ENCODE data around the gene SIK3. TPM values are rescaled to one million over a fixed set of nuclear protein-coding genes. Genes with fewer than 3 reads are reported as not detected.
"Not testable (repeated sequence)": the region's sequence is repeated elsewhere in the genome, so short reads cannot be mapped to it uniquely, and the experiment has no call there.

Gene SIK3
- total RNA-seq, 4 donors from 2014 or later: 31.7 to 56.1 (median 45.3) TPM

GRCh38 chr11:117055469-117055868 is 42.8 kb downstream of the SIK3 start:
- H3K27me3 ChIP-seq: no peaks in the 10 kb centered on the region
- no peaks in the 10 kb centered on the region for H3K9me3 ChIP-seq
- H3K36me3 ChIP-seq: no peaks in the 10 kb centered on the region
- no peak for ATAC-seq
- no peak overlapping the region for H3K4me3 ChIP-seq
- 79 to 83% methylated on average over 4 to 5 of the region's 5 CpGs for WGBS, 2 donors (ENCODE audit: low coverage in 1 of 2)
- no peak for TF ChIP-seq POLR2A (IDR thresholded peaks at IDR 0.05)
- no peak for TF ChIP-seq EP300 (IDR thresholded peaks at IDR 0.05)
- no peak for TF ChIP-seq CTCF (IDR thresholded peaks at IDR 0.05)
- no peak overlapping the region for H3K27ac ChIP-seq
- peaks cover 0 to 68% (median 5%) of the 10 kb centered on the region in 3 donors for H3K4me1 ChIP-seq

- WGBS, 2 donors (ENCODE audit: low coverage in 1 of 2): 75 to 100% methylated on average over 1 of the region's 1 CpG
- ATAC-seq: no peak
Measured at GRCh38 chr11:117054382-117054781, 43.8 kb downstream of the SIK3 start.

DNA sequence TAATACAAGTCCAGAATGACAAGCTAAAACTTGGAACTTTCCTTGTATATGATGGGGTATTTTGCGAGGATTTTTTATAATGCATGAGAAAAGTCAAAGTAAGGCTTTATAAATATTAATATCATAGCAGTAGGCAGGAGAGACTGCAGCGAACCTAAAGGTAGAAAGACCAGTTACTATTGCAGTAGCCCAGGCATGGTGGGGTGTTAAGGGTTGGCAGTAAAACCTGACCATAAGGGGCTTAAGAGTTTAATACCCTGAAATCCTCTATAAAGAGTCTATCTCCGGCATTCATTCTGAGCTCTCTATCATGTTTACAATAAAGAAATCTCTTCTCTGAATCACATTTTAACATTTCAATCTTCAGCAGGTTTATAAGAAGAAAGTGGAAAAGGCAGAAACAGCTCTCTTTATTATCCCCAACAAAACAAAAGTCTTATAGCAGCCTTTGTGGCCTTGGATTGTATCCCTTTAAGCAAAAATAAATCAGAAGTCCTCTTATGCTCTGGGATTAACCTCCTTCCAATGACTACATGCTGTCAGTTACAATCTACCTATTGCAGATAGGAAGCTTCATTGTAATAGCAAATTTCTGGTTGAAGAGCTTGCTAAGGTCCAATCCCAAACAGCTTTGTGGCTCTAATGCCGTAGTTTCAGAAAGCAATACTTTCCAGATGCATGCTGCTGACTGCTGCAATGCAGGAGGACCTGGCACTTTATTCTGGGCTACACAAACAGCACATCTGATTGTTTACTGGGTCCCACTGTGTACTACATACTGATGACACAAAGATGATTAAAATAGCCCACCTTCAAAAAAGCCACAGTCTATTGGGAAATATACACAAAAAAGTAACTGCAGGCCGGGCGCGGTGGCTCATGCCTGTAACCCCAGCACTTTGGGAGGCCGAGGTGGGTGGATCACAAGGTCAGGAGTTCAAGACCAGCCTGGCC is 45.8 kb downstream of the SIK3 start:
- H3K27me3 ChIP-seq: no peaks in the 10 kb centered on the region
- H3K4me1 ChIP-seq: peaks cover 0 to 38% (median 0%) of the 10 kb centered on the region in 3 donors
- no peak overlapping the region for H3K27ac ChIP-seq
- no peak for ATAC-seq
- no peak overlapping the region for H3K4me3 ChIP-seq
- TF ChIP-seq POLR2A (IDR thresholded peaks at IDR 0.05) (no peak), CTCF (IDR thresholded peaks at IDR 0.05) (no peak), EP300 (IDR thresholded peaks at IDR 0.05) (no peak), POLR2AphosphoS5 (IDR thresholded peaks at IDR 0.05) (no peak)
- H3K9me3 ChIP-seq: no peaks in the 10 kb centered on the region
- no peaks in the 10 kb centered on the region for H3K36me3 ChIP-seq
- WGBS, 2 donors (ENCODE audit: low coverage in 1 of 2): 79% methylated on average over 5 to 8 of the region's 8 CpGs

More at GRCh38 chr11:117054382-117054781, 43.8 kb downstream of the SIK3 start:
- H3K4me3 ChIP-seq: no peak overlapping the region
- no peaks in the 10 kb centered on the region for H3K27me3 ChIP-seq
- TF ChIP-seq CTCF (IDR thresholded peaks at IDR 0.05): no peak
- TF ChIP-seq POLR2AphosphoS5 (IDR thresholded peaks at IDR 0.05): no peak
- TF ChIP-seq EP300 (IDR thresholded peaks at IDR 0.05): no peak
- TF ChIP-seq POLR2A (IDR thresholded peaks at IDR 0.05): no peak
- no peaks in the 10 kb centered on the region for H3K9me3 ChIP-seq
- peaks cover 0 to 57% (median 5%) of the 10 kb centered on the region in 3 donors for H3K4me1 ChIP-seq
- H3K27ac ChIP-seq: no peak overlapping the region
- H3K36me3 ChIP-seq: no peaks in the 10 kb centered on the region

GRCh38 chr11:117050121-117050520 is 48.1 kb downstream of the SIK3 start:
- WGBS, 2 donors (ENCODE audit: low coverage in 1 of 2): 88 to 94% methylated on average over 3 to 4 of the region's 9 CpGs
- H3K4me1 ChIP-seq: peaks cover 3 to 40% (median 5%) of the 10 kb centered on the region in 3 donors
- not testable (repeated sequence) for H3K27me3 ChIP-seq, ATAC-seq, H3K4me3 ChIP-seq, H3K36me3 ChIP-seq, H3K9me3 ChIP-seq, H3K27ac ChIP-seq

DNA sequence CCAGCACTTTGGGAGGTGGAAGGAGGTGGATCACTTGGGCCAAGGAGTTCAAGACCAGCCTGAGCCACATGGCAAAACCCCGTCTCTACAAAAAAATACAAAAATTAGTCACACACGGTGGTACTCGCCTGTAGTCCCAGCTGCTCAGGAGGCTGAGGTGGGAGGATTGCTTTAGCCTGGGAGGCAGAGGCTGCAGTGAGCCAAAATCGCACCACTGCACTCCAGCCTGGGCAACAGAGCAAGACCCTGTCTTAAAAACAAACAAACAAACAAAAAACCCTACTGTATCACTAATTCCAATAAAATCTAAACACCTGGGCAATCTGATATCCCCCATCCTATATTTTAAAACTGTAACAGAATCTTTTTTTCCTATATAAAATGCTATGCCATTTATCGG is 51.6 kb downstream of the SIK3 start:
- WGBS, 2 donors (ENCODE audit: low coverage in 1 of 2): 98 to 100% methylated on average over 2 to 5 of the region's 5 CpGs
- H3K9me3 ChIP-seq, ATAC-seq, H3K4me3 ChIP-seq, H3K27ac ChIP-seq, H3K27me3 ChIP-seq, H3K36me3 ChIP-seq: not testable (repeated sequence)
- H3K4me1 ChIP-seq: peaks cover 8 to 48% (median 11%) of the 10 kb centered on the region in 3 donors

DNA sequence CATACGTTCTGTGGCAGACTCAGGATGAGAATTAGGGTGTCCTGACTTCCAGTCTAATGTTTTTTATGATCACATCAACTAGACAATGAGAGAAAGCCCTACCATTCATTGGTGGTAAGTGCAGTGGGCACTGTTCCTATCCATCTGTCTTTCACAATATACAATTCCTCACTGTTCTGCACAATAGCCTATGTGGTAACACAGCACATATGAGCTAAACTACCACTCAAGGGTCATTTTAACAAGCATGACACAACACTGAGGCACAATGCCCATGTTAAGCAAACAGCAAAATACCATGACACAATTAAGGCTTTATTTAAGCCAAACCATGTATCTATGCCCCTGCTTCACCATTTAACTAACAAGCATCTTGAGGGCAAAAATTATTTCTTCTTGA is 52.3 kb downstream of the SIK3 start:
- TF ChIP-seq POLR2AphosphoS5 (IDR thresholded peaks at IDR 0.05): peak; percentile 42
- no peak for TF ChIP-seq POLR2A (IDR thresholded peaks at IDR 0.05)
- Histone ChIP-seq H3K4me3 (no peak overlapping the region), H3K9me3 (no peaks in the 10 kb centered on the region), H3K27me3 (no peaks in the 10 kb centered on the region), H3K4me1 (peaks cover 8 to 48% (median 11%) of the 10 kb centered on the region in 3 donors), H3K36me3 (no peaks in the 10 kb centered on the region), H3K27ac (no peak overlapping the region)
- WGBS, 2 donors (ENCODE audit: low coverage in 1 of 2): 40 to 80% methylated on average over 1 of the region's 1 CpG
- ATAC-seq: peak; percentile 58

All from gastroesophageal sphincter (tissue), 4 donors.